Posterior cingulate gyrus (tissue), 11 donors: ENCODE data around the gene DOK3.

ENCODE experiments used
- DNase-seq, 10 donors: peaks; one replicate each; pipeline versions ENCODE4 v3.0.0 to v3.0.0-alpha.2; 2020 to 2021; ENCODE audit warnings: mixed read lengths in 3 of 10
- intact Hi-C: fragments of 100-400 bp; cut with DNase I; formaldehyde crosslinking; loops from one replicate; pipeline ENCODE4 v1.15.1; 2023

Gene DOK3

DNA sequence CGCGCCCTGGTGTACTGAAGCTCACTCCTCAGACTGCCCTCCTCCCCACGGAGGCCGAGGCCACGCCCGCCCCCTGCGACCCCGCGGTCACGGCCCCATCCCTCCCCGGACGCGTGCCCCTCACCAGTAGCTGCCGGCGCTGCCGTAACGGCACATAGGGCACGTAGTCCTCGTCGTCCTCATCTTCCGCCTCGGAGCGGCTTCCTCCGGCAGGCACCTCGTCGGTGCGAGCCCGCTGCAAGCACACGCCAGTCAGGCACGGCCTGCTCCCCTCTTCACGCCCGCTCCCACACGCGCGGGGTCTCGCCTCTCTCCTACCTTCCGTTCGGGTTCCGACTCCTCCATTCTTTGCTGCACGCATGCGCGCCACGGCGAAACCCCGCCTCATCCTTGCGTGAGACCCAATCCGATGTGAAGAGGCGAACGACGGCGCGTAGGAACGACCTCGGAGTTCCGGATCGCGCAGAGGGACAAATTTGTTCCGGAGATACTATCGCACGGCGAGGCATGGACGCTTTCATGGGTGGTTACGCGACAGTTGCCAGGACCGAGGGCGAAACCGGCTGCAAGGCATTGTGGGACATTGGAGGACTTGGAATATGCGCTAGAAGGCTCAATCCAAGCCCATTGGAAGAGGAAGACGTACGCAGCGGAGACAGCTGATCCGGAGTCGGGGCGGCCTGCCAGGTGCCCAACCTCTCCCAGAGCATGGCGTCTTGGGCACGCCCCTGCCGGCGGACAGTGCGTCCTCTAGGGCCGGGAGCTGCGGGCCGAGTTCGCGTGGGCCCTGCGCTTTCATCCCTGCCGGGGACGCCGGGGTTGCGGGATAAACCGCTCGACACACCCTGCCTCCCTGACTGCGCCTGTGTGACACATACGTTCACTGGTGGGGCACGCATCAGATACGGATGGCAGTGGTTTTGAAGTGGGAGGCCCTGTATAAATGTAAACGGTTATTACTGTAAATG is 7.3 kb upstream of the DOK3 start, which contains the start of gene DDX41:
TSS of gene DDX41 (minus strand) at position 361 of the 968 bp plus-strand sequence. CDS start at position 345, 16 bp downstream.
- peak; percentile 95 to 99 (median 98) for DNase-seq
- intact Hi-C loops = loop anchor here (2.0 kb wide), 2 partner anchors 38 to 84 kb away; partner anchors contain the start of genes B4GALT7 and FAM193B

DNA sequence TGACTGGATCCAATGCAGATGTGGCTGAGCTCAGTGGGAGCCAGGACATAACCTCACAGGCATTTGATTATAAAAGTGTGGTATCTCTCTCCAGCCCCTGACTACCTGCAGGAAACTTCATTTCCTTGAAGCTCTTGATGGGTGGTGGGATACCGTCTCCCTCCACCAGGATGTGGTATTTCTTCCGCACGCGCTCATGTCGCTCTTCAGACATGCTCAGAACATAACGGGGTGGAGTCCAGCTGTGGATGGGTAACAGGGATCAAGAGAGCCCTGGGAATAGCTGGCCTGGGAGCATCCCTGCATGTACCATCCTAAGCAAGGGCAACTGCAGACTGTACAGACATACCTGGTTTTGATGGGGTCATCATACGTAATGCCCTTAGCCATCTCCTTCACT is 6.0 kb upstream of the DOK3 start:
- DNase-seq = peak in 1 of 10 donors; percentile 28
- intact Hi-C loops = no loop called here

DNA sequence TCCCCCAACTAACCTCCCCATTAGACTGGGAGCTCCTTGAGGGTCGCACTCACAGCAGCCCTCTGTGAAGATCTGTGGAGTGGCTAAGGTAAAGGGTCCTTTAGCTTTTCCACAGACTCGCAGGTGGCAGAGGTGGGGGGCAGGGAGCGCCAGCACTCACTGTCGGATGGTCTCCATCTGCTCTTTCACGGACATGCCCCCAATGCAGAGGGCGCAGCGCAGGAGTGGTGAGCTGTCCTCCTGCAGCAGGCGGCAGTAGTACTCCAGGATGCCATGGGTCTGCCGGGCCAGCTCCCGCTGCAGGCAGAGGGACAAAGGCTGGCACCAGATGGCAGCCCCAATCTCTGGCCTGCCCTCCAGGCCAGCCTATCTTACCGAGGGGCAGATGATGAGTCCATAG is 4.9 kb upstream of the DOK3 start:
- DNase-seq = peak in 1 of 10 donors; percentile 27

DNA sequence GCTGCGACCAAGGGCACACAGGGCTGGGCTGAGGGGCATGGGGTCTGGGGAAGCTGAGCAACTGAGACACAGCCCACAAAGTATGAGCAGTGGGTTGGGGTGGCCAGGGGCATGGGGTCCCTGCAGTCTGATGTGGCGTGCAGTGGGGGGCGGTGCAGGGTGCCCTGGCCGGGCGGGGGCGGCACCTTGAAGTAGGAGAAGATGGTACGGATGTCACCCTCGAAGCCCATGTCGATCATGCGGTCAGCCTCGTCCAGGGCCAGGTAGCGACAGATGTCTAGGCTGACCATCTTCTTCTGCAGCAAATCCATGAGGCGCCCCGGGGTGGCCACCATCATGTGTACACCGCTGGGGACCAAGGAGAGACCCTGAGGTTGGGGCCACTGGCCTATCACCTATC is 3.9 kb upstream of the DOK3 start:
- DNase-seq = peak in 1 of 10 donors; percentile 28
- intact Hi-C loops = no loop called here

More for the DNA sequence above, 4.9 kb upstream of the DOK3 start:
- intact Hi-C loops = no loop called here

DNA sequence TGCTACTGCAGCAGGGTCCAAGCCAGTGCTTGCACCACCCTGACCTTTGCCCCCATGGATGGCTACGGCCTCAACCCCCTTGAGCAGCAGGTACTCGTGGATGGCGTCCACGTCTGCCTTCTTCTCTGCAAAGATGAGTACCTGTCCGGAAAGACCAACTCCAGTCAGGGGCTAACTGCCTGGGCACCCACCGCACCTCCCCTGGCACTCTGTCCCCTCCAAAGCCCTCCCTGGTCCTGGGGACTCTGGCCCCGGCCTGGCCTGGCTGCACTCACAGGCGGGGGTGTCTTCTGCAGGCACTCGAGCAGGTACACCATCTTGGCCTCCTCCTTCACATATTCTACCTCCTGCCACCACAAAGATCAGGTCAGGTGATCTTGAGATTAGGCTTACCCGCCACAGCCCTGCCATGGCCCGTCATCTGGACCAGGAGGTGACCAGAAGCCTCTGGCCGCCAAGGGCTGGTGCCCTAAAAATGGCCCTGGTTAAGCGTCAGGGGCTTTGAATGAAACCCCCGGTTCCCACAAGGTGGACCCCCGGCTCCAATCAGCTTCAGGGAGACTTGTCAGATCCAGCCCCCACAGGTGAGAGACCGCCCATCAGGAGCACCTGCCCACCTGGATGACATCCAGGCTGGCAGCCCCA is 3.2 kb upstream of the DOK3 start:
- DNase-seq = peak in 1 of 10 donors; percentile 58
- intact Hi-C loops = no loop called here

DNA sequence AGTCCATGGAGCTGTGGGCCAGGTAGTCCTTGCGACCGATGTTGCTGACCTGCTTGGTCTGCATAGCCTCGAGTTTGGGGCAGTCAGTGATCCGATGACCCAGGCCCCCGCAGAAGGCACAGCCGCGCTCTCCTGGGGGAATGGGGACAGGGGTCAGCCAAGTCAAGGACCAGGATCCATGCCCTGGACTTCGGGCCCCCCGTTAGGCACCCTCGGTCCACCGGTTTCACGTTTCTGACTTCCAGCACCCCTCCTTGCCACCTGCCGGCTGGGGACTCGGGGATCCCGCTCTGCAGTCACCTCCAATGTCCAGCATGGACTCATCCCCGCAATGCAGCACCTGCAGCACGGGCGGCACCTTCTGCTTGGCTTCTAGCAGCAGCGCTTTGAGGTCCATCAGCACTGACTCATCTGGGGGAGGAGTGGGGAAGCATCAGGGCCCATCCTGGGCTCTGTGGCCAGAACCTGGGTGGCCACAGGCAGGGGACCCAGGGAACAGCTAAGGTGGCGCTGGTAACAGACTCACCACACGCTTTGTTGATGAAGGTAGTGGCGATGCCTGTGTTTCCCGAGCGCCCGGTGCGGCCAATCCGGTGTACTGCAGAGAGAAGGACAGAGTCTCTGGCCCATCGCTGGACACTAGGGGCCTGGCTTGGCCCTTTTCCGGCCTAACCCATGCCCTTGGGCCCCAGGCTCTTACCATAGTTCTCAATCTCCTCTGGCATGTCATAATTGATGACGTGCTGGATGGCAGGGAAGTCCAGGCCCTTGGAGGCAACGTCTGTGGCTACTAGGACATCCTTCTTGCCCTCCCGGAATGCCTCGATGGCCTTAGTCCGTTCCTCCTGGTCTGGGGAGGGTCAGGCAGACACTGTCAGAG is 2.4 kb upstream of the DOK3 start:
- intact Hi-C loops = no loop called here
- peak in 1 of 10 donors; percentile 56 for DNase-seq

DNA sequence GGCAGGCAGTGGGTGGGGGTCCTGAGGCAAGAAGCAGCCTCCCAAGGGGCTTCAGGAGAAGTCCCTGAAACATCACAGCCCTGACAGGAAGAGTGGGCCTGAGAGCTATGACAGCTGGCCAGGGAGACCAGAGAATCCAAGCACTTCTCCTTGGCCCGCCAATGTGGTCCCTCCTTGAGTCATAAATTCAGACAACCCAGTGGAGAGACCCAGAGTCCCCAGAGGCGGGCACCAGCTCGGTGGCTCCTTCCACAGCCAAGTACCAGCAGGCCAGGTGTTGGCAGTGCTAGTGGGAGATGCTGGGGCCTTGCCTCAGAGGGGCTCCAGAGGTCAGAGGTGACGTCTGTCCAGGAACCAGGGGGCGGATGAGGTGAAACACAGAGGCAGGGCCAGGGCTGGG is 1.6 kb upstream of the DOK3 start:
- intact Hi-C loops = no loop called here

DNA sequence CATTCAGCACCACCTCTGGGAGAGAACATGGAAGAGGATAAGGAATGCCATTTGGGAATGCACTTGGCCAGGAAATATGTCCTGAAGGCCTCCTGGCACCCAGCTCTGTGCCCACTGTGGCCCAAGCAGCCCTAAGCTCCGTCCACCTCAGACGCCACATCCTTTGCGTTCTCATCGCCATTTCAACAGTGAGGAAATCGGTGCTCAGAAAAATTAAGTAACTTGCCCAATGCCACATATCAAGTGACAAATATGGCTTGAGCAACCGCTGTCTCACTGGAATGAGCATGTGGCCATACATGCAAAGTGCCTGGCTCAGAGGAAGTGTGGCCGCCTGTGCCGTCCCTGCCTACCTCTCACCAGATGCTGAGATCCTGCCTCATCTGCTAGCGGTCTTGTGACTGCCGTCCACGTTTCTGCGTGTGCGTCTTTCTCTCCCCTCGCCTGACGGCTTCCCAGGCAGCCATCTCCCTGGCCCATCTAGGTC is 984 bp upstream of the DOK3 start:
- DNase-seq = peak in 1 of 10 donors; percentile 45
- intact Hi-C loops = no loop called here

More for the DNA sequence above, 1.6 kb upstream of the DOK3 start:
- DNase-seq = no peak

DNA sequence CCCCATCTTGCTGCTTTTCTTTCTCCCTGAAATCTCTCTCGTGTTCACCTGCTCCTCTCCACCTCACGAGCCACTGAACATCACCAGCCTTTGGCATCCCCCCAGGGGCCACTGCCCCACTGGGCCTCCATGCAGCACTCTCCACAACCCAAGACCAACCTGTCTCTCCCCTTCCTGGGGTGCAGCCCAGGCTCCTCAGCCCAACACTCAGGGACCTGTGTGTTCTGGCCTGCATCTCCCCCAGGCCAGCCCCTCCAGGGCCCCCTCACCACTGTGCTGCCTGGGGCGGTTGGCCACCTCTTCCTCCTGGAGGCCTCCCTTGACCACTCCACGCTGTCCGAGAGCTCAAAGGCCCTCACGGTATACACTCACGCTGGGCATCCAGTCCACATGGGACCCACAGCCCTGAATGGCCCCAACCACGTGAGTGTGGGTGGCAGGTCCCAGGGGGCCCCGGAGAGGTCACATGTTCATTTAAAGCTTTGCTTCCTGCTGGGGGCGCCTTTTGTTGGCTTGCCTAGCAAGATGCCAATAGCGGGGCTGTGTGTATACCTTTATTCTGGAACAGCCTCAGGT is 453 bp upstream of the DOK3 start:
- no peak for DNase-seq
- intact Hi-C loops = no loop called here

DNA sequence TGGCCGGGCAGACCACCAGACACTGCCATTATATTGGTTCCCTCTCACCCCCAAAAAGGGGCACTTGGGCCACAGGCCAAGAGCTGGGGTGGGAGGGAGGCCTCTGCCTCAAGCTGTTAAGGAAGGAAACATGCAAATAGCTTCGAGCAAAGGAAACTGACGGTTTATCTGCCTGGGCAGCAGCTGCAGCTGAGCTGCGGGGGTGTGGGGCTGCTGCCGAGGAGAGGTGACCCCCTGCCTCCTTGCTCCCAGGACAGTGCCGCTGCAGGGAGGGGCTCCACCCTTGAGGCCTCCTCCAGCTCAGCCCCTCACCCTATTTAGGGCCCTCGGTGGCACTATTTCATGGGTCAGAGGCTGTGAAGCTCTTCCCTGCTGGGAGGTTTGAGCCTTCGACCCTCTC is 789 bp downstream of the DOK3 start:
- DNase-seq = no peak
- intact Hi-C loops = no loop called here

DNA sequence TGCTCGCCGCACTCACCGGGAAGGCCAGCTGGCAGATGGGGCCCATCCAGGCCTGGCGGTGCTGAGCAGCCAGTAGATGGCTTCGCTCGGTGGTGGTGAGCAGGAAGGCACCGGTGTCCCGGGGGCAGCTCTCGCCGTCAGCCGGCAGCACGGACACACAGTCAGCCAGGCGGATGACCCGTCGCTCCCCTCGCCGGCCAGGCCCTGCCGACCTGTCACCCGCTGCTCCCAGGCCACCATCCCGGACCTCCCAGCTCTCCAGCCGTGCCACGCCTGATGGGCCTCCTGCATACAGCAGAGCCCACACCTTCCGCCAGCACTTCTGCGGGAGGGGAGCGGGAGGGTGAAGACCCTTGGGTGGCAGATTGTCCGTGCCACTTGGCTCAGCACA is 1.4 kb downstream of the DOK3 start:
- peak in 2 of 10 donors; percentile 69 to 83 for DNase-seq
- intact Hi-C loops = no loop called here

DNA sequence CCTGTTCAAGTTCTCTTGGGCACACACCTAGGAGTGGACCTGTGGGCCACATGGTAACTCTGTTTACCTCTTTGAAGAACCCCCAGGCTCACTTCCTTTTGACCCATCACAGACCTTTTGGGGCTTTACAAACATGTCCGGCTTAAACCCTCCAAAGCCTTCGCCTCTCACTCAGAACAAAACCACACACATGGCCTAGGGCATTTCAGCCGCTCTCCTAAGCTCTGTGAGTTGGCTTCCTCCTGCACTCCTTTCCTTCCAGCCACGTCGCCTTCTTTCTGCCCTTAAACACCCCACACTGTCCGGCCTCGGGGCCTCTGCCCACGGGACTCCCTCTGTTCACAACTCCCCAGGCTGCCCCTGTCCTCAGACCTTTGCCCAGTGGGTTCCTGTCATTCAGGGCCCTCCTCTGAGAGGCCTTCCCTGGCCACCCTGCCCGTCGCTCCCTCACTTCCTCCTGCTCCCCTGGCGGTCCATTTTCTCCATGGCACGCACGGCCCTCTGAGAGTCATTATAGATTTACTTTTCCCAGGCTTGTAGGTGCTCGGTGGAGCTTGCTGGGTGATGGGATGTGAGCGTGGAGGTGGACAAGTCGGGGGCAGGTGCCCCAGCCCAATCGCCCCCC is 1.9 kb downstream of the DOK3 start:
- intact Hi-C loops = no loop called here
- DNase-seq = no peak

DNA sequence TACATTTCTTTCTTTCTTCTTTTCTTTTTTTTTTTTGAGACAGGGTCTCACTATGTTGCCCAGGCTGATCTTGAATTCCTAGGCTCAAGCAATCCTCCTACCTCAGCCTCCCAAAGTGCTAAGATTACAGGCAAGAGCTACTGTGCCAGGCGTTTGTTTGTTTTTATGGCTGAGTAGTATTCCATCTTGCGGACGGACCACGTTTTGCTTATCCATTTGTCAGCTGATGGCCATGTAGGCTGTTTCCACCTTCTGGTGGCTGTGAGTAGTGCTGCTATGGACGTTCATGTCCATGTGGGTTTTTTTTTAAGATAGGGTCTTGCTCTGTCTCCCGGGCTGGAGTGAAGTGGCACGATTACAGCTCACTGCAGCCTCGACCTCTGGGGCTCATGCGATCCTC is 2.5 kb downstream of the DOK3 start:
- intact Hi-C loops = no loop called here
- no peak for DNase-seq

DNA sequence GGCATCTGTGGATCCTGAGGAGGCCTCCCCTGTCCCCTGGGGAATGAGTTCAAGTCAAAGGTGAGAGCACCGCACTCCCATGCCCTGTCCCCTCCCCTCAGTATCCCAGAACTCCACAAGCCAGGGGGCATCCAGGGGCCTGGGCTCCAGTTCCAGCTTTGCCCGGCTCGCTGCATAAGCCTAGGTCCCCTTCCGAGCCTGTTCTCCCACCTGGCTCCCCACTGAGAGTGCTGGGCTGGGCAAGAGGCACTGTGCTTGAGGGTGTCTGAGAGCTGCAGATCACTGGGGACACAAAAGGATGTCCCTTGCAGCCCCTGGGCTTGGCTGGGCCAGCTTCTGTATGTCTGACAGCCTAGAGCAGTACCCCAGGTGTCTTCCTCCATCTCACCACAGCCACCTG is 4.6 kb downstream of the DOK3 start:
- no peak for DNase-seq

DNA sequence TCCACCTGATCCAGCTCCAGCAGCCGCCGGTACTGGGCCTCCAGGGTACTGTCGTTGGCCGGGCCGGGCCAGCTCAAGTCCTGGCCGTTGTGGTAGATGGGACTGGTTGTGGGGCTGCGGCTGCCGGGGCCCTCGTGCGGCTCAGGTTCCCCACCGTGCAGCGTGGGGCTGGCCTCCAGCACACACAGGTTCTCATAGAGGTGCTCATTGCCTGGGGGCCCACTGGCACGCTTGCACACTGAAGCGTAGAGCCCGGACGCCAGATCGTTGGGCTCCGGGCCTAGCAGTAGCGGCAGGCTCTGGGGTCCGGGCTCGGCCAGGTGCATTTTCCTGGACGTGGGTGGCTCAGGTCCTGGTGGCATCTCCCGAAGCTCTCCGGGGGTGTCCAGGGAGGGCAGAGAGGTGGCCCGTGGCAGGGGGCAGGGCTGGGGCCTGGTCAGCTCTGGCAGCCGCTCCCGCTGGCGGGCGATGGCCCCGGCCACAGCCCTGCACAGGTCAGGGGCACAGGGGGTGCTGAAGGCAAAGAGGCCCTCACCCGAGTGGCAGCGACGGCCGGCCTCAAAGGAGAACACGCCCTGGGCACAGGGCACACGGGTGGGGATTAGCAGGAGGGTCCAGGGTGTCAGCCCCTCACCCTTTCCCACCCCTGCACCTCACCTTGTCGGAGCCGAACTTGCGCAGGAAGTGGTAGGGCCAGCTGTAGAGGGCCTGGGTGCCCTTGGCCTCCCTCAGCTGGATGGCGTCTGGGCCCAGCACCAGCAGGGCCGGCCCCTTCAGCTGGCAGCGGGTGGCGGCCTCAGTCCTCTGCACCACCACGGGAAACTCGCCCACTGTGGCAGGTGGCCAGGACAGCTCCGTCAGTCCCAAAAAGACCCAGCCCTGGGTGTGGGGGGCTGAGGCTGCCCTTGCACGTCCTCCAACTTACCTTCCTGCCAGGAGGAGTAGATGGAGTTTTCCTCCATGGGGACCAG is 5.3 kb downstream of the DOK3 start:
- intact Hi-C loops = no loop called here
- DNase-seq = peak in 2 of 10 donors; percentile 52 to 77

More for the DNA sequence above, 4.6 kb downstream of the DOK3 start:
- intact Hi-C loops = no loop called here

DNA sequence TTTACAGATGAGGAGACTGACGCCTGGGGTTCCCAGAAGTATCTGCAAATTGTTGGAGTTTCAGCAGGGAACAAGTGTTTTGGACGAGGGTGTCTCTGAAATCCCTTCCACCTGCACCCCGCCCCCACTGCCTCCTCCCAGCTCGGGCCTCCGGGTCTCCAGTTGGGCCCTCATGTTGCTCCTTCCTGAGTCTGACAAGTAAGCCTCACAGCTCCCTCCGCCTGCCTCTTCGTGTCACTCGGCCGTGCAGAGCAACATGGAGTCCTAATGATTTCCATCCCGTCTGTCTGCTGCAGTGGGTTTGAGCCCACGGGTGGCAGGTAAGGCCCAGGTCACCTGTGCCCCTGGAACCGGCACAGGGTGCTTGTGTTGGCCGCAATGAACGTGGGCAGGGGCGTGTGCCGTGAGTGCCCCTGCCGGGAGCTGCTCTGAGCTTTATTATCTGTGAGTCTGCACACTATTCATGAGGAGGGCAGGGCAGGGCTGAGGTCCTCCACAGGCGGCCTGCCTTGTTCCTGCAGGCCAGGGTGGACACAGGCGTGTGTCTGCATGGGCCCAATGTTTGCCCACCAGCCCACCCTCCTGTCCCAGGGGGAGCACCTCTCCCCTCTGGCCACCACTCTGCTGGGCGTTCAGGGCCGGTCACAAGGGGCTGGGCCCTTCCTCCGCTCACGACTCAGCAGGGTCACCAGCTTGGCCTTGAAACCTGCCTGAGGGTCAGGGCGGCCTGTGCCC is 6.1 kb downstream of the DOK3 start:
- intact Hi-C loops = no loop called here

DNA sequence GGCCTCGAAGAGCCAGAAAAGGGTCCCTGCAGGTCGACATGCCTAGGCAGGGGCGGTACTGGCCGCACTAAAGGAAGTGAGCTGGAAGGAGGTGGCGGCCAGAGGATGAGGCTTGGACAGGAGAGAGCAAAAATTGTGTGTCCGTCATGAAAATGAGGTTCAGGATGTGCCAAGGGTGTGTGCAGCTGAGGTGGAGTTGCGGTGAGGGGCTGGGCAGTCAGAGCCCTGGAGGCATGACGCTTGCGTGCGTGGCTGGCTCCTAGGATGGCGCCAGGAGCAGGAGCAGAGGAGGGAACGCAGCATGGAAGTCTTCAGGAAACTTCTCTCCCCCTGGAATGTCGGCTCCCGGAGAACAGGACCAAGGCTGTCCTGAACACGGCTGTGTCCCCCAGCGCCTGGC is 6.7 kb downstream of the DOK3 start:
- intact Hi-C loops = no loop called here

More for the DNA sequence above, 6.1 kb downstream of the DOK3 start:
- DNase-seq = peak in 1 of 10 donors; percentile 75

More for the DNA sequence above, 6.7 kb downstream of the DOK3 start:
- no peak for DNase-seq
